Fibroblast of pulmonary artery (primary cell): ENCODE measurements around the gene BMP2.

Source experiments
- DNase-seq: peaks from one replicate; pipeline ENCODE4 v3.0.0-alpha.2; 2010; ENCODE audit warnings: low read depth
- H3K4me3 ChIP-seq: replicated peaks from 2 replicates; pipeline ENCODE4 v1.5.1; 2011; ENCODE audit warnings: low read depth, mild to moderate bottlenecking, control low read depth, low read length, moderate library complexity
- CTCF ChIP-seq: IDR thresholded peaks from 2 replicates; pipeline ENCODE4 v1.5.1; 2011; ENCODE audit warnings: mild to moderate bottlenecking, control low read depth, low read length, inconsistent platforms; ENCODE audit errors: missing control alignments

The BMP2 gene

GRCh38 chr20:6746901-6747609 lies 20.4 kb upstream of the BMP2 start:
- no peak for DNase-seq

GRCh38 chr20:6750438-6750837 lies 17.0 kb upstream of the BMP2 start:
- DNase-seq, result no peak
- TF ChIP-seq CTCF, result no peak
- no peak overlapping the region for H3K4me3 ChIP-seq

More at GRCh38 chr20:6746901-6747609, 20.4 kb upstream of the BMP2 start:
- no peak for TF ChIP-seq CTCF
- no peak overlapping the region for H3K4me3 ChIP-seq

- no peak overlapping the region for H3K4me3 ChIP-seq
- TF ChIP-seq CTCF, result no peak
- DNase-seq, result no peak
These were observed 10.5 kb upstream of the BMP2 start for GRCh38 chr20:6756693-6757595.

GRCh38 chr20:6764619-6765018 lies 2.9 kb upstream of the BMP2 start:
- no peak overlapping the region for H3K4me3 ChIP-seq
- no peak for DNase-seq
- no peak for TF ChIP-seq CTCF

- H3K4me3 ChIP-seq, result no peak overlapping the region
- DNase-seq, result peak; percentile 81
- TF ChIP-seq CTCF, result peak; percentile 52
These were observed 1.9 kb upstream of the BMP2 start for GRCh38 chr20:6765469-6766058.

GRCh38 chr20:6766433-6766832 lies 1.1 kb upstream of the BMP2 start:
- no peak for DNase-seq
- H3K4me3 ChIP-seq, result no peak overlapping the region
- no peak for TF ChIP-seq CTCF
